Measurements from ENCODE around the gene MCEMP1.
"Not testable (repeated sequence)": the region's sequence is repeated elsewhere in the genome, so short reads cannot be mapped to it uniquely, and the experiment has no call there.

MCEMP1 gene

GRCh38 chr19:7642295-7643030 is 34.4 kb upstream of the MCEMP1 start:
- in situ Hi-C loops (cut with MboI; ENCODE audit: low pct_unique_long_range_greater_than_20kb, low sequenced_read_pairs): no loop called here
- DNase-seq: no peak

DNA sequence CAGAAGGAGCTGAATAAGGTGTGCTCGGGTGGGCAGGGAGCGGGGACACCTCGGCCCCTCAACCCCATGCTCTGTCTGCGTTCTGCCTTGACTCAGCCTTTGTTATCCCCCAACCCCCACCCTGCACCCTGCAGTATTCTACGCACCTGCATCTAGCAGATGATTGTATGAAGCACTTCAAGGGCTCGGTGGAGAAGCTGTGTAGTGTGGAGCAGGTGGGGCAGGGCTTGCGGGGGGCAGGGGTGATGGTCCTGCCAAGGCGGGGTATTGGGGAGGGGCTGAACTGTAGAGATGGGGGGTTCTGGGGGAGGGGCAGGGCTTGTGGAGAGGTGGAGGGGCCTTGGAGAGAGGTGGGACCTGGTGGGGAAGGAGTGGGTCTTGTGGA is 33.9 kb upstream of the MCEMP1 start:
- in situ Hi-C loops (cut with MboI; ENCODE audit: low pct_unique_long_range_greater_than_20kb, low sequenced_read_pairs): no loop called here

GRCh38 chr19:7643629-7644549 is 33.0 kb upstream of the MCEMP1 start:
- DNase-seq; in situ Hi-C loops (cut with MboI; ENCODE audit: low pct_unique_long_range_greater_than_20kb, low sequenced_read_pairs): not testable (repeated sequence)

More for the DNA sequence above, 33.9 kb upstream of the MCEMP1 start:
- no peak for DNase-seq

DNA sequence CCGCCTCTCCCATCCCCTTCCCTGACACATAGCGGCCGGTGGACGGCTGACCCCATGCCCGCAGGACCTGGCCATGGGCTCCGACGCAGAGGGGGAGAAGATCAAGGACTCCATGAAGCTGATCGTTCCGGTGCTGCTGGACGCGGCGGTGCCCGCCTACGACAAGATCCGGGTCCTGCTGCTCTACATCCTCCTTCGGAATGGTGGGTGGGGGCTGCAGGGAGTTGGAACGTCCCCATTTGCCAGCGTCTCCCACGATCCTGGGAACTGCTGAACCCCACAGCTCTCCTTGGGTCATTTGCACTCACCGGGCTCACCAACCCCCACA is 32.4 kb upstream of the MCEMP1 start:
- DNase-seq: no peak
- in situ Hi-C loops (cut with MboI; ENCODE audit: low pct_unique_long_range_greater_than_20kb, low sequenced_read_pairs): no loop called here

DNA sequence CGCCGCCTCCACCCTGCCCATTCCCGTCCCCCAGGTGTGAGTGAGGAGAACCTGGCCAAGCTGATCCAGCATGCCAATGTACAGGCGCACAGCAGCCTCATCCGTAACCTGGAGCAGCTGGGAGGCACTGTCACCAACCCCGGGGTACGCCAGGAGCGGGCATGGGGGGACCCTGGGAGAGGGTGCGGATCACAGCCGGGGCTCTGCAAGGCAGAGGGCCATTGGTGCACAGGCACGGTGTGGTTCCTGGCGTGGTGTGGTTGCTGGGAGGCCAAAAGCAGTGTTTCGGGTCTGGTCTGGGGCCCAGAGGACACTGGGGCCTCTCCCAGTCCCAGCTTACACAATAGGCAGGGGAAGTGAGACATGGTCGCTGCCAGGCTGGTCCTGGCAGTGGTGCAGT is 31.7 kb upstream of the MCEMP1 start:
- no peak for DNase-seq
- in situ Hi-C loops (cut with MboI; ENCODE audit: low pct_unique_long_range_greater_than_20kb, low sequenced_read_pairs): no loop called here

GRCh38 chr19:7645656-7646425 is 31.0 kb upstream of the MCEMP1 start:
- DNase-seq: peak; percentile 28

DNA sequence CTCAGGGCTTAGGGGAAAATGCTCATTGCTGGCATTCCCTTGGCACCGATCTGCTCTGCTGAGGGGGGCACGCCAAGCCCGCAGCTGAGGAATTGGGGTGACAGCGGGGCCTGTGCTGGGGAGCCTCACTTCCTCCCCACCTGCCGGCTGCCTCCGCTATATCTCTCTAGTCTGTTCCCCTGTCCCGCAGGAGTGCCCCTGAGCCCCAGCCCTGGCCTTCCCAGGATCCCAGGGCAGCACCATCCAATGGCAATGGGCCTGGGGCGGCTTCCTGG is 30.5 kb upstream of the MCEMP1 start:
- in situ Hi-C loops (cut with MboI; ENCODE audit: low pct_unique_long_range_greater_than_20kb, low sequenced_read_pairs): no loop called here
- DNase-seq: no peak

More at GRCh38 chr19:7645656-7646425, 31.0 kb upstream of the MCEMP1 start:
- in situ Hi-C loops (cut with MboI; ENCODE audit: low pct_unique_long_range_greater_than_20kb, low sequenced_read_pairs): no loop called here

GRCh38 chr19:7647156-7647555 is 29.7 kb upstream of the MCEMP1 start:
- no peak for DNase-seq
- in situ Hi-C loops (cut with MboI; ENCODE audit: low pct_unique_long_range_greater_than_20kb, low sequenced_read_pairs): no loop called here

GRCh38 chr19:7648265-7649014 is 28.4 kb upstream of the MCEMP1 start:
- DNase-seq: no peak
- in situ Hi-C loops (cut with MboI; ENCODE audit: low pct_unique_long_range_greater_than_20kb, low sequenced_read_pairs): no loop called here

GRCh38 chr19:7650148-7650547 is 26.7 kb upstream of the MCEMP1 start:
- DNase-seq: no peak
- in situ Hi-C loops (cut with MboI; ENCODE audit: low pct_unique_long_range_greater_than_20kb, low sequenced_read_pairs): no loop called here

- in situ Hi-C loops (cut with MboI; ENCODE audit: low pct_unique_long_range_greater_than_20kb, low sequenced_read_pairs): no loop called here
Observed at GRCh38 chr19:7652061-7652641, 24.7 kb upstream of the MCEMP1 start.

DNA sequence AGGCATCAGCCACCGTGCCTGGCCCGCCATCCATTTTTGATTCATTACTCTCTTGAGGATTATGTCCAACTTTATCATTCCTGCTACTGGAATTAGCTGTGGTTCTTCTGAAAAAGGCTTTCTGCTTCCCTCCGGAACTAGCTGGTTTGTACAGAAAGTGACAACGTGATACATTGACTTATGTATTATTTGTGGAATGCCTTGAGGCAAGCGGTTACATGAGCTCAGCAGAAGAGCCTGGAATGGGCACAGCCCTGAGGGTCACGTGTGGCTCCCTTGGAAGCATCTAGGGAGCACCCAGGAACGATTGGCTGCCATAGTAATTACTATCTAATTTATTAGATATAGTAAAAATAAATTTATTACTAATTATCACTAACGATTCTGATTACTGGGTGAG is 22.5 kb upstream of the MCEMP1 start:
- in situ Hi-C loops (cut with MboI; ENCODE audit: low pct_unique_long_range_greater_than_20kb, low sequenced_read_pairs): no loop called here
- DNase-seq: no peak

More at GRCh38 chr19:7652061-7652641, 24.7 kb upstream of the MCEMP1 start:
- DNase-seq: peak; percentile 89

- in situ Hi-C loops (cut with MboI; ENCODE audit: low pct_unique_long_range_greater_than_20kb, low sequenced_read_pairs): no loop called here
- no peak for DNase-seq
Observed at GRCh38 chr19:7655581-7655980, 21.3 kb upstream of the MCEMP1 start.

DNA sequence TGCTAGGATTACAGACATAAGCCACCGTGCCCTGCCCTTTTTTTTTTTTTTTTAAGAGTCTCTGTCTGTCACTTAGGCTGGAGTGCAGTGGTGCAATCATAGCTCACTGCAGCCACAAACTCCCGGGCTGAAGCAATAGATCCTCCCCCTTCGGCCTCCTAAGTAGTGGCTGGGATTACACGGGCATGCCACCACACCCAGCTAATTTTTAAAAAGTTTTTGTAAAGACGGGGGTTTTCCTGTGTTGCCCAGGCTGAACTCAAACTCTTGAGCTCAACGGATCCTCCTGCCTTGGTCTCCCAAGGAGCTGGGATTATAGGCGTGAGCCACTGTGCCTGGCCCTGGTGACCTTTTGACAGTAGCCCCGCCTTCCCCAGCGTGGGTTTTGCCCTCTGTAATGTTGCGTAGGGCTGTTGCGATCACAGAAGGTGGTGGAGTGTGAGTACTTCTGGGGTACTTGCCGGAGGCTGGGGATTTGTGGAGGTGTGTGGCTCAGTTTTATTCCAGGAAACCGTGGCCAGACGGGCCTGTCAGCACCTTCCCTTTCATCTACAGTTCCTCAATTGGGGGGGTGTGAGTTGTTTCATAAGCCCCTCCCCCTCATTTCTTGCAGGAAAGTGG is 19.6 kb upstream of the MCEMP1 start:
- peak; percentile 78 for DNase-seq
- in situ Hi-C loops (cut with MboI; ENCODE audit: low pct_unique_long_range_greater_than_20kb, low sequenced_read_pairs): no loop called here

GRCh38 chr19:7658219-7658686 is 18.6 kb upstream of the MCEMP1 start:
- DNase-seq: no peak
- in situ Hi-C loops (cut with MboI; ENCODE audit: low pct_unique_long_range_greater_than_20kb, low sequenced_read_pairs): no loop called here

DNA sequence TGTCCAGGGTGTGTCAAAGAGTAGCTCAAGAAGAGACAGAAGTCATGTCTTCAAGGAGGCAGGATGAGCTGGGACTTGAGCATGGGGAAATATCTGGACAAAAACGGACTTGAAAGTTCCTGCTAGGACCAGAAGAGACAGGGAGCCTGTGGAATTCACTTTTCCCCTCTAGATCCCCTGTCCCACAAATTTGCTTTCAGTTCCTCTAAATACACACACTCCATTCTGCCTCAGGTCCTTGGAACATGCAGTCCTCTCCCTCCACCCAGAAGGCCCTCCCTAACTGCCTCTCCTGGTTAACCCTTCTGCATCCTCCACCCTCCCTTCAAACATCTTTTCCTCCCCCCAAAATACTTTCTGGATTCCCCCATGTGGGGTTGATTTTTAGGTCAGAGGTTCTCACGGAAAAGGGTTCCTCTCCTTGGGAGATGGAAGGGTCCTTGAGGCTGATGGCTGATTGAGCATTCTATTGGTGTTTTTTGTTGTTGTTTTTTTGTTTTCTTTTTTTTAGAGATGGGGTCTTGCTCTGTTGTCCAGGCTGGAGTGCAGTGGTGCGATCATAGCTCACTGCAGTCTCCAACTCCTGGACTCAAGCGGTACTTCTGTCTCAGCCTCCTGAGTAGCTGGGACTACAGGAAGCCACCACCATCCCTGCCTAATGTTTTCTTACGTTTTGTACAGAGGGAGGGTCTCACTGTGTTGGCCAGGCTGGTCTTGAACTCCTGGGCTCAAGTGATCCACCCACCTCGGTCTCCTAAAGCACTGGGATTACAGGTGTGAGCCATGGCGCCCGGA is 14.9 kb upstream of the MCEMP1 start:
- DNase-seq: no peak
- in situ Hi-C loops (cut with MboI; ENCODE audit: low pct_unique_long_range_greater_than_20kb, low sequenced_read_pairs): no loop called here

DNA sequence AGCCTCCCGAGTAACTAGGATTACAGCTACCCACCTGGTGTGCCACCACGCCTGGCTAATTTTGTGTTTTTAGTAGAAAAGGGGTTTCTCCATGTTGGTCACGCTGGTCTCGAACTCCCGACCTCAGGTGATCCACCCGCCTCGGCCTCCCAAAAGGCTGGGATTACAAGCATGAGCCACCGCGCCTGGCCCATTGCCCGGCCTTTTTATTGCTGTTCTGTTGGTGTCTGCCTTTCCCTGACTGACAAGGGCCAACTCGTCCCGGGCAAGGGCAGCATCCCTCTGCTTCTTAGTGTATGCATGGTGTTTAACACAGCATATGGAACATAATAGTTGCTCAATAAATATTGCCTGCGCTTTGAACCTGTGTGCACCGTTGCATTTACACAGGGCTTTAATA is 14.2 kb upstream of the MCEMP1 start:
- in situ Hi-C loops (cut with MboI; ENCODE audit: low pct_unique_long_range_greater_than_20kb, low sequenced_read_pairs): no loop called here
- no peak for DNase-seq

DNA sequence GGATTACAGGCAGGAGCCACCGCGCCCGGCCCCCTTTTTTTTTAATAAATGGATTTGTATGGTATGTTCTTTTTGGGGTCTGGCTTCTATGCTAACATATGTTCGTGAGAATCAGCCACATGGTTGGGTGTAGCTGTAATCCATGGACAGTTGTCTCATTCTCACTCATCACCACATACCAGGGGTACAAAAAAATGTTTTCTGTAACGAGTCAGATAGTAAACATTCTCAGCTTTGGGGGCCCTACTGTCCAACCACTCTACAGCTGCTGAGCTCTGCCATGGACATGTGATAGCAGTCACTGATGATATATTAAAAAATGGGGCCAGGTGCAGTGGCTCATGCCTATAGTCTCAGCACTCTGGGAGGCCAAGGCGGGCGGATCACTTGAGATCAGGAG is 13.2 kb upstream of the MCEMP1 start:
- in situ Hi-C loops (cut with MboI; ENCODE audit: low pct_unique_long_range_greater_than_20kb, low sequenced_read_pairs): no loop called here
- no peak for DNase-seq
